ENCODE measurements around the gene BPIFB1. TPM values are rescaled to one million over a fixed set of nuclear protein-coding genes. Genes with fewer than 3 reads are reported as not detected.

BPIFB1 gene
- total and polyA plus RNA-seq, 2 of the 13 experiments (the other 11 are each of a cell fraction or from before 2014, with no cell fraction given): 0.82 to 4.4 TPM

GRCh38 chr20:33291830-33292355, 8.9 kb downstream of the BPIFB1 start (continued):
- TF ChIP-seq HDAC6 (IDR thresholded peaks at IDR 0.05; ENCODE audit: low read depth, low read length): no peak
- no peak for TF ChIP-seq NR2C2 (CRISPR knock-in tag; IDR thresholded peaks at IDR 0.05; ENCODE audit: borderline replicate concordance)
- no peak for TF ChIP-seq SNAPC2 (CRISPR knock-in tag; IDR thresholded peaks at IDR 0.05)
- TF ChIP-seq MEIS2 (CRISPR knock-in tag; IDR thresholded peaks at IDR 0.05): no peak
- TF ChIP-seq RFXAP (CRISPR knock-in tag; IDR thresholded peaks at IDR 0.05; ENCODE audit: borderline replicate concordance): no peak
- no peak for TF ChIP-seq ZNF782 (CRISPR knock-in tag; IDR thresholded peaks at IDR 0.05; ENCODE audit: borderline replicate concordance)
- TF ChIP-seq ZNF773 (CRISPR knock-in tag; IDR thresholded peaks at IDR 0.05; ENCODE audit: borderline replicate concordance): no peak
- TF ChIP-seq KDM6A (CRISPR knock-in tag; IDR thresholded peaks at IDR 0.05; ENCODE audit: low read depth): no peak
- TF ChIP-seq ZKSCAN5 (CRISPR knock-in tag; IDR thresholded peaks at IDR 0.05): no peak
- TF ChIP-seq SATB2 (CRISPR knock-in tag; IDR thresholded peaks at IDR 0.05): no peak
- no peak for TF ChIP-seq ZNF34 (CRISPR knock-in tag; IDR thresholded peaks at IDR 0.05; ENCODE audit: borderline replicate concordance)
- peak; percentile 98 for TF ChIP-seq SMC3 (IDR thresholded peaks at IDR 0.05; ENCODE audit: low read length)
- TF ChIP-seq, protein P1, sequence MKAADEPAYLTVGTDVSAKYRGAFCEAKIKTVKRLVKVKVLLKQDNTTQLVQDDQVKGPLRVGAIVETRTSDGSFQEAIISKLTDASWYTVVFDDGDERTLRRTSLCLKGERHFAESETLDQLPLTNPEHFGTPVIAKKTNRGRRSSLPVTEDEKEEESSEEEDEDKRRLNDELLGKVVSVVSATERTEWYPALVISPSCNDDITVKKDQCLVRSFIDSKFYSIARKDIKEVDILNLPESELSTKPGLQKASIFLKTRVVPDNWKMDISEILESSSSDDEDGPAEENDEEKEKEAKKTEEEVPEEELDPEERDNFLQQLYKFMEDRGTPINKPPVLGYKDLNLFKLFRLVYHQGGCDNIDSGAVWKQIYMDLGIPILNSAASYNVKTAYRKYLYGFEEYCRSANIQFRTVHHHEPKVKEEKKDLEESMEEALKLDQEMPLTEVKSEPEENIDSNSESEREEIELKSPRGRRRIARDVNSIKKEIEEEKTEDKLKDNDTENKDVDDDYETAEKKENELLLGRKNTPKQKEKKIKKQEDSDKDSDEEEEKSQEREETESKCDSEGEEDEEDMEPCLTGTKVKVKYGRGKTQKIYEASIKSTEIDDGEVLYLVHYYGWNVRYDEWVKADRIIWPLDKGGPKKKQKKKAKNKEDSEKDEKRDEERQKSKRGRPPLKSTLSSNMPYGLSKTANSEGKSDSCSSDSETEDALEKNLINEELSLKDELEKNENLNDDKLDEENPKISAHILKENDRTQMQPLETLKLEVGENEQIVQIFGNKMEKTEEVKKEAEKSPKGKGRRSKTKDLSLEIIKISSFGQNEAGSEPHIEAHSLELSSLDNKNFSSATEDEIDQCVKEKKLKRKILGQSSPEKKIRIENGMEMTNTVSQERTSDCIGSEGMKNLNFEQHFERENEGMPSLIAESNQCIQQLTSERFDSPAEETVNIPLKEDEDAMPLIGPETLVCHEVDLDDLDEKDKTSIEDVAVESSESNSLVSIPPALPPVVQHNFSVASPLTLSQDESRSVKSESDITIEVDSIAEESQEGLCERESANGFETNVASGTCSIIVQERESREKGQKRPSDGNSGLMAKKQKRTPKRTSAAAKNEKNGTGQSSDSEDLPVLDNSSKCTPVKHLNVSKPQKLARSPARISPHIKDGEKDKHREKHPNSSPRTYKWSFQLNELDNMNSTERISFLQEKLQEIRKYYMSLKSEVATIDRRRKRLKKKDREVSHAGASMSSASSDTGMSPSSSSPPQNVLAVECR (CRISPR knock-in tag; IDR thresholded peaks at IDR 0.05; ENCODE audit: borderline replicate concordance): no peak
- no peak for TF ChIP-seq ZNF597 (CRISPR knock-in tag; IDR thresholded peaks at IDR 0.05)
- no peak for TF ChIP-seq ZBTB7A (CRISPR knock-in tag; IDR thresholded peaks at IDR 0.05)
- no peak for TF ChIP-seq STAT6 (CRISPR knock-in tag; IDR thresholded peaks at IDR 0.05; ENCODE audit: borderline replicate concordance)
- TF ChIP-seq ZNF18 (CRISPR knock-in tag; IDR thresholded peaks at IDR 0.05; ENCODE audit: insufficient replicate concordance): no peak
- 0 out of 2 replicates have a peak, but pooled peaks have one; percentile 33 for TF ChIP-seq ZNF235 (CRISPR knock-in tag; IDR thresholded peaks at IDR 0.05; ENCODE audit: borderline replicate concordance)
- TF ChIP-seq ZNF136 (CRISPR knock-in tag; IDR thresholded peaks at IDR 0.05; ENCODE audit: low read depth): no peak

All from HepG2 (cell line).